Stimulated activated CD4-positive, alpha-beta T cell treated with anti-CD3 and anti-CD28 coated beads, Interleukin-12 subunit alpha, Interleukin-12 subunit beta, amount 100 ng/mL, for 4 hours (primary cell): ENCODE data around the gene PDCD4.
"Not testable (repeated sequence)": the region's sequence is repeated elsewhere in the genome, so short reads cannot be mapped to it uniquely, and the experiment has no call there.

Experiments
- DNase-seq: peaks from one replicate; pipeline ENCODE4 v3.0.0-alpha.2; 2020

PDCD4 gene

GRCh38 chr10:110885932-110886674 lies 14.4 kb downstream of the PDCD4 start:
- DNase-seq, result no peak

- no peak for DNase-seq
Observed at GRCh38 chr10:110887560-110887959, 15.8 kb downstream of the PDCD4 start.

GRCh38 chr10:110892602-110893288 lies 21.0 kb downstream of the PDCD4 start:
- DNase-seq, result no peak

GRCh38 chr10:110893559-110894179 lies 21.9 kb downstream of the PDCD4 start:
- DNase-seq, result no peak

GRCh38 chr10:110897184-110897583 lies 25.5 kb downstream of the PDCD4 start:
- DNase-seq, result no peak

- DNase-seq, result no peak
Observed at GRCh38 chr10:110898391-110898790, 26.7 kb downstream of the PDCD4 start.

GRCh38 chr10:110900983-110901382 lies 29.3 kb downstream of the PDCD4 start:
- DNase-seq, result no peak

- no peak for DNase-seq
Observed at GRCh38 chr10:110901954-110902819, 30.5 kb downstream of the PDCD4 start.

- DNase-seq, result no peak
Observed at GRCh38 chr10:110903280-110904278, 31.9 kb downstream of the PDCD4 start.

GRCh38 chr10:110910138-110910537 lies 38.4 kb downstream of the PDCD4 start:
- DNase-seq, result no peak

- no peak for DNase-seq
Observed at GRCh38 chr10:110912374-110912773, 40.6 kb downstream of the PDCD4 start.

GRCh38 chr10:110914431-110914830 lies 42.7 kb downstream of the PDCD4 start:
- DNase-seq, result no peak

- DNase-seq, result no peak
Observed at GRCh38 chr10:110915035-110915434, 43.3 kb downstream of the PDCD4 start.

- not testable (repeated sequence) for DNase-seq
Observed at GRCh38 chr10:110915600-110915999, 43.9 kb downstream of the PDCD4 start.

- DNase-seq, result no peak
Observed at GRCh38 chr10:110916554-110917346, 45.0 kb downstream of the PDCD4 start.

- peak; percentile 79 for DNase-seq
Observed at GRCh38 chr10:110918269-110918642, 46.5 kb downstream of the PDCD4 start.

- no peak for DNase-seq
Observed at GRCh38 chr10:110918643-110919348, 47.1 kb downstream of the PDCD4 start, which contains the start of gene BBIP1. Gene BBIP1, minus strand, starts transcription at chr10:110919180. Its CDS starts 1,023 bp downstream, at chr10:110918157.

GRCh38 chr10:110919349-110919931 lies 47.7 kb downstream of the PDCD4 start, which contains the start of gene SHOC2:
Gene SHOC2, plus strand, starts transcription at chr10:110919604. Its CDS starts 44,755 bp downstream, at chr10:110964359.
- peak; percentile 94 for DNase-seq
